SIG-M5 (cell line): ENCODE results near the gene MEGF6.
"Not testable (repeated sequence)": the region's sequence is repeated elsewhere in the genome, so short reads cannot be mapped to it uniquely, and the experiment has no call there.

Experiments used
- DNase-seq: peaks from one replicate; lab custom pipeline; 2025; lab: John Stamatoyannopoulos, UW

The MEGF6 gene

GRCh38 chr1:3627515-3628253, 16.4 kb upstream of the MEGF6 start:
- no peak for DNase-seq

DNA sequence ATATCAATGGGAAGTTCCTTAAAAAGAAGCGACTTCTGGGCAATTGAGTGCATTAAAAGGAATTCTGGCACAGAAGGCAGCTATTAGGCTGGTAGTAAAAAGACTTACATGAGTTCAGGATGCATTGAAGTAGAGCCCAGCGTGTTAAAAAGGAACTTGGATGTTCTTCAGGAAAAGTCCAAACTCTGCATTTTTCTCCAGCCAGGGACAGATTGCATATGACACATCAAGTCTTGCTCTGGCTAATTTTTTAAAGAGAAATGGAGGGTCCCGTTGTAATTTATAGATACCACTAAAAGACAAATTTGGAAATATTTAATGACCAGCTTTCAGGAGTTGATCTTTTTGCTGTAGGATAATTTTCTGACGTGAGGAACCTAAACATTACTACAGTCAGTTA, 14.7 kb upstream of the MEGF6 start:
- DNase-seq, result no peak

GRCh38 chr1:3625151-3625907, 14.0 kb upstream of the MEGF6 start:
- no peak for DNase-seq

- peak; percentile 50 for DNase-seq
Observed at GRCh38 chr1:3624200-3625136, 13.2 kb upstream of the MEGF6 start, which contains the start of gene TPRG1L. TSS of gene TPRG1L (plus strand) at chr1:3625015. CDS start at chr1:3625073, 58 bp downstream.

GRCh38 chr1:3623441-3624199, 12.3 kb upstream of the MEGF6 start:
- no peak for DNase-seq

- not testable (repeated sequence) for DNase-seq
Observed at GRCh38 chr1:3622102-3622501, 10.8 kb upstream of the MEGF6 start.

DNA sequence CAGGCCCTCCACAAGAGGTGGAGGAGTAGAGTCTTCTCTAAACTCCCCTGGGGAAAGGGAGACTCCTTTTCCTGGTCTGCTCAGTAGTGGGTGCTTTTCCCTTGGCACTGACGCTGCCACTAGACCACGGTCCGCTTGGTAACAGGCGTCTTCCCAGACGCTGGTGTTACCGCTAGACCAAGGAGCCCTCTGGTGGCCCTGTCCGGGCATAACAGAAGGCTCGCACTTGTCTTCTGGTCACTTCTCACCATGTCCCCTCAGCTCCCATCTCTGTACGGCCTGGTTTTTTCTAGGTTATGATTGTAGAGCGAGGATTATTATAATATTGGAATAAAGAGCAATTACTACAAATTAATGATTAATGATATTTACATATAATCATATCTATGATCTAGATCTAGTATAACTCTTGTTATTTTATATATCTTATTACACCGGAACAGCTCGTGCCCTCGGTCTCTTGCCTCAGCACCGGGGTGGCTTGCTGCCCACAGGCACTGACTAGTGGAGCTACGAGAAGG, 9.9 kb upstream of the MEGF6 start:
- not testable (repeated sequence) for DNase-seq

DNA sequence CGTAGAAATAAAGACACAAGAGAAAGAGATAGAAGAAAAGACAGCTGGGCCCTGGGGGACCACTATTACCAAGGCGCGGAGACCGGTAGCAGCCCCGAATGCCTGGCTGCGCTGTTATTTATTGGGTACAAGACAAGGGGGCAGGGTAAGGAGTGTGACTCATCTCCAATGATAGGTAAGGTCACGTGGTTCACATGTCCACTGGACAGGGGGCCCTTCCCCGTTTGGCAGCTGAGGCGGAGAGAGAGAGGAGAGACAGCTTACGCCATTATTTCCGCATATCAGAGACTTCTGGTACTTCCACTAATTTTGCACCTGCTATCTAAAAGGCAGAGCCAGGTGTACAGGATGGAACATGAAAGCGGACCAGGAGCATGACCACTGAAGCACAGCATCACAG, 9.4 kb upstream of the MEGF6 start:
- DNase-seq, result no peak

GRCh38 chr1:3618881-3619671, 7.8 kb upstream of the MEGF6 start:
- peak; percentile 24 for DNase-seq

- no peak for DNase-seq
Observed at GRCh38 chr1:3618531-3618880, 7.2 kb upstream of the MEGF6 start.

GRCh38 chr1:3617806-3618345, 6.6 kb upstream of the MEGF6 start:
- DNase-seq, result no peak

DNA sequence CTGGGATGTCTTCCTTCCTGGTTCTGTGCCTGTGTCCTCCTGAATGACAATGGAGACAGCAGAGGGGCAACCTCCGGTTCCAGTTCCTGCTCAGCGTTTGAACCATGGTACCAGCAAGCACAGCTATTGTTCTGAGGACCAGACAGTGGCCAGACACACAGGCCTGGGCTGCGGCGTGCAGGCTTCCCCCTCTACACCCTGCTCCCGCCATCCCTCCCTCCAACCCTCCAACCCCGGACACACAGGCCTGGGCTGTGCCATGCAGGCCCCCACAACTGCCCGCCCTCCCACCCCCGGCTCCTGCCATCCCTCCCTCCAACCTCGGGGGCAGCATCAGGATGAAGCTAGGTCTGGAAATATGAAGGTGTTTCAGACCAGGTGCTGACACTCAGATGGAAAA, 5.6 kb upstream of the MEGF6 start:
- DNase-seq, result no peak

GRCh38 chr1:3614755-3615742, 3.7 kb upstream of the MEGF6 start:
- DNase-seq, result no peak

- DNase-seq, result no peak
Observed at GRCh38 chr1:3612123-3612522, 815 bp upstream of the MEGF6 start.

GRCh38 chr1:3610527-3611169, 660 bp downstream of the MEGF6 start:
- DNase-seq, result no peak

DNA sequence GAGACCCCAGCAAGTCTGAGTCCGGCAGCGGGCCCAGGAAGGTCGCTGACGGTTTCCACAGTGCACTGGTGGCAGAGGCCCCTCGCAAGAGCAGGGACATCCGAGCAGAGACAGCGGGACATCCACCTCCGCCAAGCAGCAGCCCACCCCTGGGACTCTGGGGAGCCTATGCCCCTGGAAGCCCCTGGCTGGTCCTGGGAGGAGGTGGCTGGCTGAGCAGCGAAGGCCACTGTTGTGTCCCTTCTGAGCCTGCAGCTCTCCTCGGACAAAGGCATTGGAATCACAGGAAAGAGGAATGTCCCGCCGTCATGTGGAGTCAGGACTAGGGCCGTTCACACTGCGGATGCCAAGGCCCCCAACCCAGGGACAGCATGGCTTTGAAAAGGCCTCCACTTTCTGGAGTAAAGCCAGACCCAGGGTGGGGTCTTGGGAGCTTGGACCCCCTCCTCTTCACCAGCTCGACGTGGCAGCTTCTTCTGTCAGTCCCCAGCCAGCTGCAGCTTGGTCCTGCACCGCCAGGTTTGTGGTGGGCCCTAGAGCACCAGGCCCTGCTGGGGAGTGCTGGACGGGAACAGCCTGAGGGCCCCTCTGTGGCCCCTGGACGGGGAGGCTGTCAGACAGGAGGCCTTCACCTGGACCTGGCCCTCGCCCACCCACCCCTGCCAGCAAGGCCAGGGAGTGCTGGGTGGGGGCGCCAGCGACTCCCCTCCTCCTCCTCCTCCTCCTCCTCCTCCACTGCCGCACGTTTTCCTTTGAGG, 1.4 kb downstream of the MEGF6 start:
- no peak for DNase-seq

DNA sequence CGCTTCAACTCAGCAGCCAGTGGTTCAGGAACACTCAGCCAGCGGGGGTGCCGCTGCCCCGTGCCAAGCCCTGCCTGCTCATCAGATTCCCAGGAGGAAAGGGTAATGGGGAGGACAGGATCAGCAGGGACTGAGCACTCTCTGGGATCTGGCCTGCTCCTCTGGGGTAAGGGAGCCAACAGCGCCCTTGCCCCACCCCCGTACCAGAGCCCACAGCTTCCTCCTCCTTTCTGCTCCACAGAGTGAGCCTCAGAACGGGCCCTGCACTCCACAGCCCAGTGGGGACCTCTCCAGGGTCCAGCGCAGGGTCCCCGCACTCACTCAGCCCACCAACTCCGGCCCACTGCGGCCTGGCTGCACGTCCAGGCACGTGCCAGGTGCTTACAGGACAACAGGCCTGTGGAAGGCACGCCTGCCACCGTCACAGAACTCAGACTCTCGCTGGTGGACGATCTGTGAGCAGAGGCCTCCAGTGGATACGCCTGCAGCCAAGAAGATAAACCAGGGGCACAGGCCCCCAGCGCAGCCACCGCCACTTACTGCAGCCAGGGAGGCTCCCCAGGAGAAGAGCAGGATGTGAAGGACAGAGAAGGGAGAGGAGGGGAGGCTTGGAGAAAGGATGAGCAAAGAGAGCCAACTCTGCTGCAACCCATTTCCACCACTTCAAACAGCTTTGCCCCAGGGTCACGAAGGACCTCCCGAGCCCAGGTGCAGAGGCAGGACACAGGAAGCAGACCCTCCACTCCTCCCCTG, 2.1 kb downstream of the MEGF6 start:
- DNase-seq, result no peak
